Fibroblast of skin of abdomen (primary cell): ENCODE measurements around the gene ABCC6.
"Not testable (repeated sequence)": the region's sequence is repeated elsewhere in the genome, so short reads cannot be mapped to it uniquely, and the experiment has no call there.

Experiments
- DNase-seq: peaks from one replicate; pipeline ENCODE4 v3.0.0-alpha.2; 2013

ABCC6 gene

GRCh38 chr16:16108759-16109158 is 114.5 kb downstream of the ABCC6 start:
- DNase-seq: no peak

- no peak for DNase-seq
Observed at GRCh38 chr16:16107839-16108238, 115.5 kb downstream of the ABCC6 start.

- no peak for DNase-seq
Observed at GRCh38 chr16:16106466-16106865, 116.8 kb downstream of the ABCC6 start.

GRCh38 chr16:16105646-16106045 is 117.6 kb downstream of the ABCC6 start:
- DNase-seq: no peak

- not testable (repeated sequence) for DNase-seq
Observed at GRCh38 chr16:16104804-16105141, 118.5 kb downstream of the ABCC6 start.

GRCh38 chr16:16104132-16104803 is 119.0 kb downstream of the ABCC6 start:
- not testable (repeated sequence) for DNase-seq

GRCh38 chr16:16102738-16103137 is 120.6 kb downstream of the ABCC6 start:
- DNase-seq: no peak

GRCh38 chr16:16101585-16101984 is 121.7 kb downstream of the ABCC6 start:
- no peak for DNase-seq

GRCh38 chr16:16100631-16101030 is 122.7 kb downstream of the ABCC6 start:
- no peak for DNase-seq

- no peak for DNase-seq
Observed at GRCh38 chr16:16099320-16099719, 124.0 kb downstream of the ABCC6 start.
